HG03039 (cell line): ENCODE results near the gene HSD17B2.

ENCODE experiments used
- ATAC-seq: cut with Tn5 transposase; IDR thresholded peaks from one replicate; pipeline ENCODE4 v1.9.1; 2021; ENCODE audit warnings: mild to moderate bottlenecking, moderate library complexity; ENCODE audit not compliant: unreplicated experiment

The HSD17B2 gene

GRCh38 chr16:82017911-82018568, 17.0 kb upstream of the HSD17B2 start:
- ATAC-seq = no peak

- no peak for ATAC-seq
Observed at GRCh38 chr16:82019535-82019934, 15.5 kb upstream of the HSD17B2 start.

- ATAC-seq = no peak
Observed at GRCh38 chr16:82020051-82020450, 15.0 kb upstream of the HSD17B2 start.

GRCh38 chr16:82023206-82023605, 11.8 kb upstream of the HSD17B2 start:
- ATAC-seq = no peak

GRCh38 chr16:82024316-82024715, 10.7 kb upstream of the HSD17B2 start:
- no peak for ATAC-seq

- ATAC-seq = no peak
Observed at GRCh38 chr16:82024883-82025282, 10.2 kb upstream of the HSD17B2 start.

GRCh38 chr16:82027629-82028064, 7.4 kb upstream of the HSD17B2 start:
- ATAC-seq = no peak

GRCh38 chr16:82031116-82032084, 3.7 kb upstream of the HSD17B2 start:
- ATAC-seq = no peak

- ATAC-seq = no peak
Observed at GRCh38 chr16:82033006-82033405, 2.0 kb upstream of the HSD17B2 start.

- no peak for ATAC-seq
Observed at GRCh38 chr16:82033683-82034300, 1.3 kb upstream of the HSD17B2 start.

- ATAC-seq = no peak
Observed at GRCh38 chr16:82037251-82037650, 2.2 kb downstream of the HSD17B2 start.

- no peak for ATAC-seq
Observed at GRCh38 chr16:82037666-82038065, 2.6 kb downstream of the HSD17B2 start.

GRCh38 chr16:82040296-82040695, 5.2 kb downstream of the HSD17B2 start:
- no peak for ATAC-seq

GRCh38 chr16:82041542-82041941, 6.5 kb downstream of the HSD17B2 start:
- no peak for ATAC-seq

GRCh38 chr16:82042144-82042543, 7.1 kb downstream of the HSD17B2 start:
- no peak for ATAC-seq

GRCh38 chr16:82042846-82043245, 7.8 kb downstream of the HSD17B2 start:
- no peak for ATAC-seq

- no peak for ATAC-seq
Observed at GRCh38 chr16:82043680-82044584, 8.9 kb downstream of the HSD17B2 start.

- ATAC-seq = no peak
Observed at GRCh38 chr16:82044585-82044911, 9.5 kb downstream of the HSD17B2 start.

GRCh38 chr16:82045465-82045864, 10.4 kb downstream of the HSD17B2 start:
- no peak for ATAC-seq

GRCh38 chr16:82046541-82046940, 11.5 kb downstream of the HSD17B2 start:
- no peak for ATAC-seq

- ATAC-seq = no peak
Observed at GRCh38 chr16:82046941-82047340, 11.9 kb downstream of the HSD17B2 start.
